Neural cell (in vitro differentiated cells): ENCODE results near the gene GRIK3. TPM values are rescaled to one million over a fixed set of nuclear protein-coding genes. Genes with fewer than 3 reads are reported as not detected.

ENCODE experiments used
- H2AFZ ChIP-seq: fragments of 200-600, 300-800 bp; sonication (generic), shearing (Covaris generic); 2 replicates; pipeline ENCODE4 v1.6.0; 2014; ENCODE audit warnings: low read depth, mild to moderate bottlenecking, antibody characterized with exemption, low read length, moderate library complexity
- H3F3A ChIP-seq: fragments of 200-600 bp; shearing (Covaris generic); 2 replicates; pipeline ENCODE4 v1.6.1; 2016; ENCODE audit warnings: mild to moderate bottlenecking, moderate library complexity, mixed read lengths, antibody characterized with exemption, low read length; ENCODE audit not compliant: insufficient read depth, poor library complexity, severe bottlenecking
- H3K27ac ChIP-seq: fragments of 200-600, 300-800 bp; sonication (generic), shearing (Covaris generic); 2 replicates; pipeline ENCODE4 v1.5.1; 2014; ENCODE audit warnings: mild to moderate bottlenecking, low read length, moderate library complexity
- H3K27me3 ChIP-seq: fragments of 300-800, 200-600 bp; sonication (generic), shearing (Covaris generic); 2 replicates; pipeline ENCODE4 v1.6.0; 2014; ENCODE audit warnings: mild to moderate bottlenecking, low read depth, low read length, moderate library complexity; ENCODE audit not compliant: insufficient read depth
- H3K36me3 ChIP-seq: fragments of 300-800, 200-600 bp; sonication (generic), shearing (Covaris generic); 2 replicates; pipeline ENCODE4 v1.5.1; 2014; ENCODE audit warnings: mild to moderate bottlenecking, antibody characterized with exemption, low read length, moderate library complexity; ENCODE audit not compliant: insufficient read depth
- H3K4me2 ChIP-seq: fragments of 300-800, 200-600 bp; sonication (generic), shearing (Covaris generic); 2 replicates; pipeline ENCODE4 v1.6.0; 2014; ENCODE audit warnings: mild to moderate bottlenecking, low read length
- H3K4me3 ChIP-seq: fragments of 300-800, 200-600 bp; sonication (generic), shearing (Covaris generic); 2 replicates; pipeline ENCODE4 v1.5.1; 2014; ENCODE audit warnings: mild to moderate bottlenecking, low read length, moderate library complexity
- H3K79me2 ChIP-seq: fragments of 200-600 bp; shearing (Covaris generic); replicated peaks from 2 replicates; pipeline ENCODE4 v1.6.0; 2014; ENCODE audit warnings: mild to moderate bottlenecking, low read length, moderate library complexity; ENCODE audit not compliant: insufficient read depth
- H3K9ac ChIP-seq: fragments of 300-800, 200-600 bp; sonication (generic), shearing (Covaris generic); 2 replicates; pipeline ENCODE4 v1.6.1; 2016; ENCODE audit warnings: mild to moderate bottlenecking, low read length, mixed read lengths
- H3K9me2 ChIP-seq: fragments of 200-600 bp; shearing (Covaris generic); 2 replicates; pipeline ENCODE4 v1.6.1; 2016; ENCODE audit warnings: mild to moderate bottlenecking, low read length, mixed read lengths; ENCODE audit not compliant: insufficient read depth
- H3K9me3 ChIP-seq: fragments of 200-600, 300-800 bp; sonication (generic), shearing (Covaris generic); 2 replicates; pipeline ENCODE4 v1.6.1; 2016; ENCODE audit warnings: mild to moderate bottlenecking, mixed run types, low read length, moderate library complexity, mixed read lengths
- H4K20me1 ChIP-seq: fragments of 200-600 bp; shearing (Covaris generic); 2 replicates; pipeline ENCODE4 v1.6.1; 2016; ENCODE audit warnings: mild to moderate bottlenecking, mixed run types; ENCODE audit not compliant: insufficient read depth
- CTCF ChIP-seq: fragments of 450-650 bp; IDR thresholded peaks from 2 replicates; pipeline ENCODE4 v1.5.1; 2014; ENCODE audit warnings: antibody characterized with exemption, mild to moderate bottlenecking, moderate library complexity; ENCODE audit not compliant: poor library complexity, severe bottlenecking
- EP300 ChIP-seq: fragments of 450-650 bp; conservative IDR thresholded peaks from 2 replicates; pipeline ENCODE4 v1.6.1; 2014; ENCODE audit warnings: antibody characterized with exemption, mild to moderate bottlenecking, moderate library complexity; ENCODE audit not compliant: poor library complexity, severe bottlenecking
- EZH2 ChIP-seq: fragments of 200-600, 300-800 bp; shearing (Covaris generic), sonication (generic); IDR thresholded peaks from 2 replicates; pipeline ENCODE4 v1.6.1; 2014; ENCODE audit warnings: antibody characterized with exemption, low read length, borderline replicate concordance, mild to moderate bottlenecking; ENCODE audit not compliant: insufficient read depth, poor library complexity, severe bottlenecking
- MXI1 ChIP-seq: fragments of 450-650 bp; conservative IDR thresholded peaks from 2 replicates; pipeline ENCODE4 v1.6.1; 2014; ENCODE audit warnings: antibody characterized with exemption, mild to moderate bottlenecking; ENCODE audit not compliant: poor library complexity, severe bottlenecking
- POLR2AphosphoS5 ChIP-seq: IDR thresholded peaks from 2 replicates; pipeline ENCODE4 v1.6.1; 2012
- RAD21 ChIP-seq: fragments of 450-650 bp; conservative IDR thresholded peaks from 2 replicates; pipeline ENCODE4 v1.6.1; 2014; ENCODE audit warnings: antibody characterized with exemption, mild to moderate bottlenecking, moderate library complexity
- REST ChIP-seq: IDR thresholded peaks from 2 replicates; pipeline ENCODE4 v1.6.1; 2012; ENCODE audit warnings: borderline replicate concordance
- SMC3 ChIP-seq: fragments of 450-650 bp; conservative IDR thresholded peaks from 2 replicates; pipeline ENCODE4 v1.6.1; 2014; ENCODE audit warnings: antibody characterized with exemption, mild to moderate bottlenecking, moderate library complexity; ENCODE audit not compliant: poor library complexity
- TAF1 ChIP-seq: IDR thresholded peaks from 2 replicates; pipeline ENCODE4 v1.6.1; 2012; ENCODE audit warnings: low read depth
- polyA minus RNA-seq: library from RNA; depleted of rRNA, polyadenylated mRNA; stranded (reverse); fragments of >200 nt; gene quantifications from 2 replicates; pipeline ENCODE4 v1.2.3, GENCODE V29; 2014
- polyA plus RNA-seq: library from polyadenylated mRNA; depleted of rRNA; stranded (reverse); fragments of >200 nt; gene quantifications from 2 replicates; pipeline ENCODE4 v1.2.3, GENCODE V29; 2014

Gene GRIK3
- 5.0 and 6.3 TPM in 2 replicates for polyA plus RNA-seq
- polyA minus RNA-seq, result 15.6 and 15.8 TPM in 2 replicates

- H3K79me2 ChIP-seq, result peaks cover 25% of the 10 kb centered on the region
- H3K9me3 ChIP-seq, result no peaks in the 10 kb centered on the region
- H3F3A ChIP-seq, result peaks cover 3% of the 10 kb centered on the region
- H3K27me3 ChIP-seq, result peaks cover 65% of the 10 kb centered on the region
- peak within 1 kb of the TSS; percentile 75 for H3K4me3 ChIP-seq
- H3K9ac ChIP-seq, result peak within 1 kb of the TSS; percentile 56
- TF ChIP-seq TAF1 (no peak), EP300 (no peak), RAD21 (no peak), SMC3 (no peak), POLR2AphosphoS5 (no peak), MXI1 (no peak), CTCF (no peak), REST (no peak), EZH2 (no peak)
- peak within 1 kb of the TSS; percentile 34 for H3K4me2 ChIP-seq
- H3K9me2 ChIP-seq, result no peaks in the 10 kb centered on the region
- H3K27ac ChIP-seq, result no peak within 1 kb of the TSS
- H2AFZ ChIP-seq, result no peak within 1 kb of the TSS
- H4K20me1 ChIP-seq, result no peaks in the 10 kb centered on the region
- H3K36me3 ChIP-seq, result no peaks in the 10 kb centered on the region
Measured at GRCh38 chr1:37034121-37035013, at the start of gene GRIK3. Gene GRIK3 (minus strand): TSS chr1:37034515. CDS start chr1:37034108, 407 bp downstream.

- Histone ChIP-seq H3K9me3 (no peaks in the 10 kb centered on the region), H3K79me2 (no peaks in the 10 kb centered on the region), H3K27me3 (no peaks in the 10 kb centered on the region), H2AFZ (no peak overlapping the region), H3K36me3 (no peaks in the 10 kb centered on the region), H3F3A (no peaks in the 10 kb centered on the region), H3K27ac (no peak overlapping the region), H3K4me2 (no peak overlapping the region), H4K20me1 (no peaks in the 10 kb centered on the region), H3K4me3 (no peak overlapping the region), H3K9ac (no peak overlapping the region), H3K9me2 (no peaks in the 10 kb centered on the region)
- no peak for TF ChIP-seq EP300
Measured at GRCh38 chr1:37084013-37084412, 49.7 kb upstream of the GRIK3 start.
